OCI-M1 (cell line): ENCODE results near the gene BDKRB1.
A peak's percentile ranks its signal among the peaks of the same experiment; 100 is the strongest.
"Not testable (repeated sequence)": the region's sequence is repeated elsewhere in the genome, so short reads cannot be mapped to it uniquely, and the experiment has no call there.

Experiments used
- DNase-seq: peaks from one replicate; lab custom pipeline; 2025; lab: John Stamatoyannopoulos, UW

Gene BDKRB1

DNA sequence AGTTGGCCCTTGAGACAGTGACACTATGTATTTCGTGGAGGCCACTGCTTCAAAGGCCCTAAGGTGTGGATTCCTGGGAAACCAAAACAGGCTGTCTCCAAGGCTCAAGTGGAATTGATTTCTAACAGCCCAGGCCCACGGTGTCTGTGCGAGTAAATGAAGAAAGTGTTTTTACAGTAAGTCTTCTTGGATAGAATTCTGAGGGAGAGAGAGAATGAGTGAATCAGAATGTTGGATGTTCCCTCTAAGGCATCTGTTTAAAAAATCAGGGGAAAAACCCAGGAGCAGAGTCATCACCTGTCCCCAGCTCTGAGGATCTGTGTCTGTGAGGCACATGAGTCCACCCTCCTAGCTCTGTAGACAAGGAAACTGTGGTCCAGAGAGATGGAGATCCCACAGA, 22.3 kb upstream of the BDKRB1 start:
- DNase-seq: no peak

DNA sequence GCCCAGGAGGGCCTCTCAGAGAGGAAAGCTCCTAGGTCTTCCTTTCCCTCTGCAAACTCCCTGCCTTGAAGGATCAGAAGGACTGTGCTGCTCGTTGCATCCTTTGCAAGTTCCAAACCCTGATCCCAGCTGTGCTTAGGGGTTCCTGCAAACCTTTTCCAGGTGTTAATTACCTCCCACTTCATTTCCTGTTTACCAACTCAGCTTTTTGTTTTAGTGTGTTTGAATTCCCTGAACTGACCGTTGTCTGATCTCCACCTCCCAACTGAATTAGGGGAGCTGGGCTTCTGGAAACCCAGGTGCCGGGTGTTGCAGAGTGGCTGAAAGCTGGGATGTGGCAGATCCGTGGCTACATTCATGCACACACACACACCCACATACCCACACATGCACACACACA, 20.6 kb upstream of the BDKRB1 start:
- DNase-seq: no peak

DNA sequence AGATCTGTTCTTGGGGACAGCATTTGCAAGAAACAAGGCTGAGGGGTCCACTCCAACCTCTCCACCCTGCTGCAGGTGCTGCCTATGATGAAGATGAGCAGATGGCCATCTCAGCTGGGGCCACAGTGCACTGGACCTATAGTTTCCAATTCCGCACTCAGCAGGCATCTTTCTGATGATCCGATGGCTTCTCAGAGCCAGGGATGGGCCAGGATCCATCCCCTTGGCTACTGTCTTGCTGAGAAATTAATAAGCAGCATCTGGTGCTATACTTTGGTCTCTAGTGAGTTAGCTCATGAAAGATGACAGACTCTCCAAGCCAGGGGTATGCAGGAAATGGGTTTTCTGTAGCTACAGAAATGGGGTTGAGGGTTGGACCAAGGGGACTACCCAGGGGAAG, 18.4 kb upstream of the BDKRB1 start:
- no peak for DNase-seq

DNA sequence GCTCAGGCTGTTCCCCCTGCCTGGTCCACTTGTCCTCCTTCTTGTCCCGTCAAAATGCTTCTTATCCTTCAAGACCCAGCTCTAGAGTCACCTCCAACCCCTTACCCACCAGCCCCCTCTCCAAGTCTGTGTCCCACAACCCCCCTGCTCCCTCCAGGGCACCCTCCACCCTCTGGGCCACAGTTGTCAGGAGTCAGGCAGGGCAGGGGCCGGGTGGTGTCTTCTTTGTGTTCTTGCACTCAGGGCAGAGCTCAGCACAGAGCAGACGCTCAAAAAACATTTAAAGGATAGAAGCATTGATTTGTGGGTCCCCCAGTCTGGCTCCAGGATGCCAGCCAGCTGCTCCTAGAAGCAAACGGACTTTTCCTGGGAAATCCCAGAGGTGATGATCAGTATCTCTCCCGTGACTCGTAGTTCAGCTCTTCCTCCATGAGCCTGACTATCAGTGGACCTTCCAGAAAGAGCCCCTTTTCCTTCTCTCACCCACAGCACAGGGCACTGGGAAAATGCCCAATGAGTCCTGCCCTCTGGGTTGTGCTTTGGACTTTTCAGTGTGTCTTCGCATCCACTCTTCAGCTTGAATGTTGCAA, 17.2 kb upstream of the BDKRB1 start:
- no peak for DNase-seq

DNA sequence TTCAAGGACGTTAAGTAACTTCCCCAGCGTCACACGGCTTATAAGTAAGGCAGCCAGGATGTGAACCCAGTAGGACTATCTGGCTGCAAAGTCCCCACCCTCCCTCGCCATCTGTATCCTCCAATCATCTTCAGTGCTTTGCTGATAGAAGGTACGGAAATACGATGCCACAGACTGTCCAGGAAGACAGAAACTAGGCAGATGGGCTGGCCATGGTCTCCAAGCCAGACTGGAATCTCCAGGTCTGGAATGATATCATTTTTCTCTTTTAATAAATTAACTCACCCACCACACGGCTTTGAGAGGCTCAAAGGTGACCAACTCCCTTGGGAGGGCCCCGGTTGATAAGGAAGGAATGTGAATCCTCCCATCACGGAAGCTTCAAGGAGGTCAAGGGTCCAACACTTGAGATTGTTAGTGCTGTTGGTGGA, 16.3 kb upstream of the BDKRB1 start:
- DNase-seq: no peak

DNA sequence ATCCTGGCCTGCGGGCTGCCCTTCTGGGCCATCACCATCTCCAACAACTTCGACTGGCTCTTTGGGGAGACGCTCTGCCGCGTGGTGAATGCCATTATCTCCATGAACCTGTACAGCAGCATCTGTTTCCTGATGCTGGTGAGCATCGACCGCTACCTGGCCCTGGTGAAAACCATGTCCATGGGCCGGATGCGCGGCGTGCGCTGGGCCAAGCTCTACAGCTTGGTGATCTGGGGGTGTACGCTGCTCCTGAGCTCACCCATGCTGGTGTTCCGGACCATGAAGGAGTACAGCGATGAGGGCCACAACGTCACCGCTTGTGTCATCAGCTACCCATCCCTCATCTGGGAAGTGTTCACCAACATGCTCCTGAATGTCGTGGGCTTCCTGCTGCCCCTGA, 15.4 kb upstream of the BDKRB1 start:
- no peak for DNase-seq

DNA sequence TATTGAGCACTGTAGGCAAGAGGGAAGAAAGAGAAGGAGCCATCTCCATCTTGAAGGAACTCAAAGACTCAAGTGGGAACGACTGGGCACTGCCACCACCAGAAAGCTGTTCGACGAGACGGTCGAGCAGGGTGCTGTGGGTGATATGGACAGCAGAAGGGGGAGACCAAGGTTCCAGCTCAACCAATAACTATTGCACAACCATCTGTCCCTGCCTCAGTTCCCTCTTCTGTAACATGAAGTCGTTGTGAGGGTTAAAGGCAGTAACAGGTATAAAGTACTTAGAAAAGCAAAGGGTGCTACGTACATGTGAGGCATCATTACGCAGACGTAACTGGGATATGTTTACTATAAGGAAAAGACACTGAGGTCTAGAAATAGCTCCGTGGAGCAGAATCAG, 13.9 kb upstream of the BDKRB1 start:
- no peak for DNase-seq

DNA sequence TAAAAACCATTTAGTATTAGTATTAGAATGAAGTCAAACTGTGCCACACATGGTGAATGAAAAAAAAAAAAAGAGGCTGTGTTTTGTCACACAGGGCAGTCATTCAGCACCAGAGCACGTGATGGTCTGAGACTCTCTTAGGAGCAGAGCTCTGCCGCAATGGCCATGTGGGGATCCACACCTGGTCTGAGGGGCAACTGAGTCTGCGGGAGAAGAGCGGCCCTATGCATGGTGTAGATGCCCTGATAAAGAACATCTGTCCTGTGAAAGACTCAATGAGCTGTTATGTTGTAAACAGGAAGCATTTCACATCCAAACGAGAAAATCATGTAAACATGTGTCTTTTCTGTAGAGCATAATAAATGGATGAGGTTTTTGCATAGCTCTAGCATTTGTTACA, 12.2 kb upstream of the BDKRB1 start:
- no peak for DNase-seq

DNA sequence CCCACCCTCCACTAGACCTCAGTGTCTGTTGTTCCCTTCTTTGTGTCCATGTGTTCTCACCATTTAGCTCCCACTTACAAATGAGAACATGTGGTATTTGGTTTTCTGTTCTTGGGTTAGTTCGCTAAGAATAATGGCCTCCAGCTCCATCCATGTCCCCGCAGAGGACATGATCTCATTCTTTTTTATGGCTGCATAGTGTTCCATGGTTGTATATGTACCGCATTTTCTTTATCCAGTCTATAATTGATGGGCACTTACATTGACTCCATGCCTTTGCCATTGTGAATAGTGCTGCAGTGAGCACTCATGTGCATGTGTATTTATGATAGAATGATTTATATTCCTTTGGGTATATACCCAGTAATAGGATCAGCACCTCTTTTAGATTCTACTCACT, 10.9 kb upstream of the BDKRB1 start:
- not testable (repeated sequence) for DNase-seq

DNA sequence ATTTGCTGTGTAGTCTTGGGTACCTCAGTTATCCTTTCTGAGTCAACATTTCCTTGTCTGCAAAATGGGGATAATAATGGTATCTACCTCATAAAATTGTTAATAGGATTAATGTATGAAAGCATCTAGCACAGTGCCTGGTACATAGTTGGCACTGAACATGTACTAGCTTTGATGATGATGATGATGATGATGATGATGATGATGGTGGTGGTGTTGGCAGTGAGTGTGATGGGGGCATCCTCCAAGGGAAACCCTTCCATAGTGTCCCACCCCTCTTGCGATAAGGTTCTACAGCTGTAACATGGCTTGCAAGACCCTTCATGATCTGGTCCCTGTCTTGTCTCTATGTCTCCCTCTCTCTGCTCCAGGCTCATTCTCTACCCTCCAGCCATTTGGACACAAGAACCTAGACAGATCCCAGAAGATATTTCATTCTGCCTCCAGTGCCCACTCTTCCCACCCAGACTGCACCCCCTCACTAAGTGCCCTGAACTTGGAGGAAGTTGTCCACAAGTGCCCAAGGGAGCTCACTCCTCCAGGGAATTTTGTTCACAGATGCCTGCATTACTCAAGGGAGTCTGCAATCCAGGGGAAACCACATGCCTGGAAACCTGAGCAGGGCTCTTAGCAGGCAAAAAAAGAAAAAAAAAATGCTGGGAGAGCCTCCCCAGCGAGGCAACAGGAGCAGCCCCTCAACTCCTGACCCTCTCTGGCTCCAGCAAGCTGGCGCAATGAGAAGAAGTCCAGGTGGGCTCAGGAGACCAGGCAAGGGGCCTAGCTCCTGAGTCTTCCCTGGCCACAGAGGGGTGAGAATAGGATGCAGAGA, 10.1 kb upstream of the BDKRB1 start:
- DNase-seq: no peak

DNA sequence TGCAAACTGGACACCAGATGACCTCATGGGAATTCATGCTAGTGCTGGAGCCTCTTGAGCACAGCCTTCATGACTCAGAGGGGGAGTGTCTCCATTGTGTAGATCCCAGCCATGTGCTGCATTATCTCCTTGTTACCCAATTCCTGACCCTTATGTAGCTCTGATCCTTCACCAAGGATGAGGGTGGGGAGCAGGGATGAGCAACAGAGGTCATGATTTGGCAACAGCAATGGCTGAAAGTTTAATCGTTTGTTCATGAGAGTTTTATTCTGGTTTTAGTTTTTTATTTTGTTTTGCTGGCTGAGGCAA, 9.5 kb upstream of the BDKRB1 start:
- peak; percentile 1 for DNase-seq

DNA sequence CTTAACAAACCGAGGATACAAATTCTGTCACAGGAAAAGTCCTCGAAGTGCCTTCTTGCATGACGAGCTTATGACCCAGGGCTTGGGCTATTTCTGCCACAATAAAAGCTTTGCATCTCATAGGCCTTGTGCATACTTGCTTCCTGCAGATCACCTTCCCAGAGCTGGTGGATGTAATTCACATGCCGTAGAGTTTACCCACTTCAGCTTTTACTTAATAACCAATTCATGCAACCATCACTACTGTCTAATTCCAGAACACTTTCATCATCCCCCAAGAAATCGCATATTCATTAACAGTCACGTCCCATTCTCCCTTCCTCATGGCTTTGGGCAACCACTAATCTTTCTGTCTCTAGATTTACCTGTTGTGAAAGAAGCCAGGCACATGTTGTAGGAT, 9.0 kb upstream of the BDKRB1 start:
- DNase-seq: no peak

DNA sequence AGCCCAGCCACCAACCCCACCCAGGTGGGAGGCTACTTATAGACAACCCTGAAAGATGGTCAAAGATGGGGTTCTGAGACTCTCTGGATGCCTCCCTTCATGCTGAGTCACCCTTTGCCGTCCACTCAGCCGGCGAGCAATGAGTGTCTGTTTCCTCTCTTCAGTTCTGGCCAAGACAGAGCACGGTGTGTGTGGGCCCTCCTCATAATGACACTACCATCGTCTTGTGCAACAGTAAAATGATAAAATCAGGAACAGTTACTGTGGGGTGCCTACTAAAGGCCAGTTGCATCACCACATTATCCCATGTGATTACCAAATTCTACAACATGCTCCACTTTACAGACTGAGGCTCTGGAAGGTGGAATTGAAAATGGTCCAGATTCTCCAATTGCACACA, 7.0 kb upstream of the BDKRB1 start:
- peak; percentile 61 for DNase-seq

DNA sequence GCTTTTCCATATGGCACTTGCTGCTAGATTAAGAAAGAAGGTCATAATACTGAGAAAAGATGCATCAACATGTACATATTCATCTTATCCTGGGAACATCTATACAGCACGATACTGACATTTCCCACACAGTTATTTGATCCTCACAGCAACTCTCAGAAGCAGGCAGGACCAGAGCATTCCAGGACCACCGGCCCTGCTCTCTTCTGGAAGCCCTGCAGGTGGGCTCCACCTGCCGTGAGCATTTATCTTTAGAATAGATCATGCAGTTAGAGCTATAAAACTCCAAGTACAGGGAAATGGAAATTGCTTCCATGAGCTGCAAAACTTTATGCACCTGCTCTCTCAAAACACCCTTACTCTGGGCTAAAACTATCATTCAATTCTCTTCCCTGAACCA, 5.5 kb upstream of the BDKRB1 start:
- DNase-seq: no peak

DNA sequence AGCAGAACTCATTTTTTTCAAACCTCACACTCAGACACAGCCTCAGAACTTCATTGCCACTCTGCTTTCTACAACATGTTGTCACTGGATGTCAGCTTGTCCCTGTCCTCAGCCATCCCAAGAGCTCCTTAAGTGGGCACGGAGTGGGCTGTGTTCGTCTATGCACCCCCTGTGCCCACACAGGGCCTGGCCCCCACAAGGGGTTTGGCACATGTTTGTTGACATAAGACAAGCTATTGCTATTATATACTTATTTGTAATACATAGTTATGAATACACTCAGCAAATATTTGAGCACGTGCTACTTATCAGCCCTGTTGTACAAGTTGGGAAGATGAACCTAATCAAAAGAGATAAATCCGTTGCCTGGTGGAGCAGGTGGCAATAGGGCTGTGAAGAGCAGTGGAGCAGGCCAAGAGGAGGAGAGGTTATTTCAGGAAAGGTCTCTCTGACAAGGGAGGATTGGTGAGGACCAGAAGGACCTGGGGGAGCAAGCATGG, 4.3 kb upstream of the BDKRB1 start:
- no peak for DNase-seq

DNA sequence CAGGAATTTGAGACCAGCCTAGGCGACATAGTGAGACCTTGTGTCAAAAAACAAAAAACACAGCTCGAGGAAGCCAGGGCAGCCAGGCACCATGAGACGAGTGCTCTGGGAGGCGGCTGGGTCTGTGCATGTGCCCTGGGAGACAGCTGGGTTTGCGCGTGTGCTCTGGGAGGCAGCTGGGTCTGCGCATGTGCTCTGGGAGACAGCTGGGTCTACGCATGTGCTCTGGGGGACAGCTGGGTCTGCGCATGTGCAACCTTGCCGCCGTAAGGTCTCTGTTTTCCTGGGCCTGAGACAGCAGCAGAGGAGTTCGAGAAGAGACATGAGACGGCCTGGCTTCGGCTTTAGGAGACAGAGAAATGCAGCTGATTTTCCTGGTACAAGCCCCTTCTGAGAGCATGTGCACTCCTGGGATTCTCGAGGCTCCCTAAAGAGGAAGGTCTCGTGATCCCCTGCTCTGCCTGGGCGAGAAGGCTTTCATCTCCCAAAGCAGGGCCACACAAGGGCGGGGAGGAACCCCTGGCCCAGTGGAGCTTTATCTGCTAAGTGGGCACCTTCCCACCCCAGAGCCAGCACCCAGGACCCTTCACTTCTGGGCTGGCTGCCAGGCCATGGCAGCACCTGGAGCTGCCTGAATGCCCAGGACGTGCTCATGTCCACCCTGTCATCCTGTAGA, 3.5 kb upstream of the BDKRB1 start:
- no peak for DNase-seq

DNA sequence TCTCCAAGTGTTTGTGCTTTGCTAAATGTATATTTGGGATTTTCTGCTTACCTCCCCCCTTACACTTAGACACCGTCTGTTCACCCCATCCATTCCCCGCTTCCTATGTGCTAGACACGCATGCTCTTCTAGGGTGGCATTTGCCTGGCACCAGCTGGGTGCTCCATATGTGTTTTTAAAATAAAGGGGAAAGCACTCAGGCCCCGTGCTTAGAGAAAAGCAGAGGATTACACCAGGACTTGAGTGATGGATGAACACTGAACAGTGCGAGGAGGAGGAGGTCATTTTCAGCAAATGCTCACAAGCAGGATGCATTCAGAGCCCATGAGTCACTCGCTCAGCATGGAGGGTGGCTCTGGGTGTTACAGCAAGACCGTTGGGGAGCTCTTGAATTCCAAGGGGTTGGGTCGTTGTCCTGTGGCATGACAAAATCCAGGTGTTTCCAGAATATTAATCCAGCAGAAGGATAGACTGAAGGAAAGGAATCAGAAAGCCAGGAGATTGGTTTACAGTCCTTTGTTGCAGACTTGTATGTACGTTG, 2.9 kb upstream of the BDKRB1 start:
- DNase-seq: no peak

DNA sequence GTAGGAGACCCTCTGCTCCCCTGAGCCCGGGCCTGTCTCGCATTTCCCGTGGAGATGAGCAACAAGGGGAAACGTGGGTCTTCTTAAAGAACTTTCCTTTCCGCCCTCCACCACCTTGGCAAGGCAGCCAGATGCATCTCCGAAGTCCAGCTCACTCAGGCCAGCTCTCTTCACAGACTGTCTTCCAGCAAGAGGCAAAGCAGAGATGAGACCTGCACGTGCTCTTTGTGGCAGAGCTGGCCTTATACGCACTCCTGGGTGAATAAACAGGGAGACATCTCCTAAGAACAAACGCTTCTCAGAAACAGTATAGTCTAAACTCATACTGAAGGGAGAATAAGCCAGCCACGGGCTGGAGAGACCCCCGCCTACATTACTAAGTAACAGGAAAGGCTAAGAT, 1.3 kb upstream of the BDKRB1 start:
- DNase-seq: no peak

DNA sequence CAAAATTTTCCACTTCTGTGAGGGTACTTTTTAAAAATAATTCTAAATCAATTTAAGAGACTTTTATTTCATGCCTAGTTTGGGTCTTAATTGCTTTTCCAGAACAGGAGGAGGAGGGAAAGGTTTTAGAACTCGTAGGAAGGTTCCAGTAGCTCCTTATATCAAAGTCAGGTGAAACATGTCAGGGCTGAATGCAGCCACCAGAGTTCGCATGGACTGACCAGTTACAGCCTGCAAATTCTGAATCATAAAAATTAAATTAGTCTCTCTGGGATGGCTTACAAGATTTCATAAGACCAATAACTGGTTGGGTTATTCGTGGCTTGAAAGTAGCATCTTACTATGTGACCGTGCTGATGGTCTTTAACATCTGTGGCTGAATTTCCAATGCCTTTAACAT, 397 bp downstream of the BDKRB1 start:
- DNase-seq: no peak

DNA sequence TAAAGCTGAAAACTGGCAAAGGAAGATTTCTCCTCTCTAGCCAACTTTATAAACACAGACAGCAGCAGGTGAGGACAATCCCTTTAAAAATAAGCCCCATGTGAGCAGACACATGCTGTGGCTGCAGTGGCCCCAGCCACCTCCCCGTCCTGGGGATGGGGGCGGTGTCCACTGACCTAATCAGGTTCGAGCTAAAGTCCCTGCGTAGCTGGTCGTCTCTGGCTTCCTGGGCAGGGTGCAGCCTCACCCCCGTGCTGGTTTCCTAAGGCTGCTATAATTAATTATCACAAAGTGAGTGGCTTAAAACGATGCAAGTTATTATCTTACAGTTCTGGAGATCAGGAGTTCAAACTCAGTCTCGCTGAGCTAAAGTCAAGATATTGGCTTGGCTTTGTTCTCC, 1.0 kb downstream of the BDKRB1 start:
- DNase-seq: no peak

DNA sequence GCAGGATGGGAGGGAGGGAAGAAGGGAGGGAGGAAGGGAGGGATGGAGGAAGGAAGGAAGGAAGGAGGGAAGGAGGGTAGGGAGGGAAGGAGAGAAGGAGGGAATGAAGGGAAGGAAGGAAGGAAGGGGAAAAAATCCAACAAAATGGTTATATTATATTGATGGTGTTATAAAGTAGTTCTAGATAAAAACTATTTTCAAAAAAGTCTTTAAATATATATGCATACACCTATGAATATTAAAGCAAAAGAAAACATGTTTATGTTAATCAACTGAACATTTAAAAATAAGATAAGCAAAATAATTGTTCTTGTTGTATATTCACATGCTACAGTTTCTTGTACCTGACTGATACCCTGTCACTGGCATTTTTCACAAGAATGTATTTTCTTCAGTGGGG, 1.9 kb downstream of the BDKRB1 start:
- no peak for DNase-seq

DNA sequence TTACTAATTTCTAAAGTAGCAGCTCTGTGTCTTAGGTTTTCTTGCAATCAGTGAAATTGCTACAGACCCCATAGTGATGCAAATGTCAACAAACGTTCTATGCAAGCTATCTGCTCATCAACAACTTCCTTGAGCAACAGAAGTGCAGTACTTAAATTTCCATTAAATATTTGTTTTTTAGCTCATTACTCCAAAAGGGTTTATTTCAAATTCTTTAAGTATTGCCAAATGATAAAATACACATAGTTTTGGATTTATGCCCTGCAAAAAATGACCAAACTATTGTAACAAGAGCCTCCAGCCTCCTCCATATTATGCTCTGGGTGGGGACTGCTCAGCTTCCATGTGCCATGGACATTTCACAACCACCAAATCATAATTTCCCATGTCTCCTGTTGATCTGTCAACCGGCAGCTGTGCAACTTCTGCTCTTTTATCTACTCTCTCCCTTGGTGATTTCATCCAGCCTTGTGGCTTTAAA, 4.4 kb downstream of the BDKRB1 start:
- DNase-seq: no peak

DNA sequence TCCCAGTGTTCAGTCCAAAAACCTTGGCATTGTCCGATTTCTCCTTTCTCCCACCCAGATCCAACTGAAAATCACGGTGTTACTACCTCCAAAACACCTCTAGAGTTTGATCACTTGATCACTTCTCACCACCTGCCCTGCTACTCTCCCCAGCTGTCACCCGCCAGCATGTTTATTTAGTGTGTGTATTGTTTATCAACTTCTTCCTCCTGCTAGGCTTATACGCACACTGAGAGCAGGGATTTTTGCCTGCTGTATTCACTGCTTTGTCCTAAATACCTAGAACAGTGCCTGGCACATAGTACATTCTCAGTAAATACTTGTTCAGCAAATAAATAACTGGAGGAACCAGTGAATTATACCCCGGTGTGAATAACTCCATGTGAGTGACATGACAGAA, 5.0 kb downstream of the BDKRB1 start:
- no peak for DNase-seq
